GM23248 (cell line): Measurements from ENCODE around the gene MAP4K1.

Source experiments
- EZH2 ChIP-seq: fragments of 200-600 bp; sonication (generic); IDR thresholded peaks from 2 replicates; pipeline ENCODE4 v1.6.1; 2018; ENCODE audit warnings: antibody characterized with exemption, mild to moderate bottlenecking; ENCODE audit not compliant: insufficient read depth, poor library complexity, severe bottlenecking
- EZH2phosphoT487 ChIP-seq: fragments of 200-600 bp; sonication (generic); IDR thresholded peaks from 2 replicates; pipeline ENCODE4 v1.6.1; 2018; ENCODE audit warnings: antibody characterized with exemption, moderate library complexity, mild to moderate bottlenecking, low read depth; ENCODE audit not compliant: insufficient read depth

DNA sequence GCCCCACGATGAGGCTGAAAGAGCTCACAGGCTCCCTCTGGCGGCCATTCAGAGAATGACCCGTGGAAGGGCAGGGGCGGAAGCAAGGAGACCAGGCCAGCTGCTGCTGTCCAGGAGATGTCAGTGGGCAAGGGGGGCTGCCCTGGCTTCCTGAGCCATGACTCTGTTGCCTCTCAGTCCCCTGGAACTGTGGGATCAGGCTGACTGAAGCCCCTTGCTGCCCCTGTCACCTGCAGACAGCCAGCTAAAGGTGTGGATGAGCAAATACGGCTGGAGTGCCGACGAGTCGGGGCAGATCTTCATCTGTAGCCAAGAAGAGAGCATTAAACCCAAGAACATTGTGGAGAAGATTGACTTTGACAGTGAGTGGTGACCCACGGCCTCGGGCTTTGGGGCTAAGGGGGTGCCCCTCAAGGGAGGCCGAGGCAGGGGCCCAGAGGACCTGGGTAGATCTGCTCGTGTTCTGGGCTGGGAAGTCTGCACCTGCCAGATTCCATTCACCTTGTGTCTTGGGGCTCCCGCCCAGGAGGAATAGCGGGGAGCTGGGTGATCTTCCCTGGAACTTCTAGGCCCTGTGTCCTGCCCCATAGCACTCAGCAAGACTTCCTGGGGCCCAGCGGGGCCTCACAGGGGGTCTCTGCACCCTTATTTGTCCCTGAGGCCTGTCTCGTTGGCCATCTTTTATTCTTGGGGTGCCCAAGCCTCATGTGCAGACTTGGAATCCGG lies 17.2 kb upstream of the MAP4K1 start:
- TF ChIP-seq EZH2 = no peak
- no peak for TF ChIP-seq EZH2phosphoT487
